ENCODE measurements around the gene APOC1.
"Not testable (repeated sequence)": the region's sequence is repeated elsewhere in the genome, so short reads cannot be mapped to it uniquely, and the experiment has no call there.

Gene APOC1

GRCh38 chr19:44913512-44914432 lies 636 bp upstream of the APOC1 start:
- not testable (repeated sequence) for DNase-seq

- DNase-seq, result no peak
Measured at GRCh38 chr19:44924243-44924725, 9.9 kb downstream of the APOC1 start.

DNA sequence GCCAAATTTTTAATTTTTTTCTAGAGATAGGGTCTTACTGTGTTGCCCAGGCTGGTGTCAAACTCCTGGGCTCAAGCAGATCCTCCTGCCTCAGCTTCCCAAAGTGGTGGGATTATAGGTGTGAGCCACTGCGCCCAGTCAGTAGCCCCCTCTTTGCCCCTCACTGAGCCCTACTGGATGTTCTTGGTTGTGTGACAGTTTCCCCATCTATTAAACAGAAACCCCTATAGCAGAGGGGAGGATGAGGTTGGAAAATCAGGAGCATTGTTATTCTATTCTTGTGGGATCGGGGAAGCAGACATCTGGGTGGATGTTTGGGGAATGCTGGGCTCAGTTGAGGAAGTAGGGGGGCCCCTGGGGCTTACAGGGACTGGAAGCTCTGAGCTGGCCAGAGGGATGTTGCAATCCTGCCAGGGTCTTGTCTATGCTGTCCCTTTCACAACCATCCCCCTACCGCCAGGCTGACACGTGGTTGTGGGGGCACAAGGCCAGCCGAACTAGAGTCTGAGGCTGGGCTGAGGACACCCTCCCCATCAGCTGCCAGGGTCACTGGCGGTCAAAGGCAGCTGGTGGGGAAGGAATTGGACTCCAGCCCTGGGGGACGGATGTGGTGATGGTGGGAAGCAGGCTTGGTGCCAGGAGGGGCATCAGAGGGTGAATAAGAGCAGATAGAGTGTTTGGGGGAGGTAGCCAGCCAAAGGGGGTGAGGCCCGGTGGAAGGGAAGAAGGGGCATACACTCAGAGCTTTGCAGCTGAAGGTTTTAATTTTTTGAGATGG lies 10.9 kb downstream of the APOC1 start:
- no peak for DNase-seq

- not testable (repeated sequence) for DNase-seq
Measured at GRCh38 chr19:44926245-44927077, 12.1 kb downstream of the APOC1 start.

DNA sequence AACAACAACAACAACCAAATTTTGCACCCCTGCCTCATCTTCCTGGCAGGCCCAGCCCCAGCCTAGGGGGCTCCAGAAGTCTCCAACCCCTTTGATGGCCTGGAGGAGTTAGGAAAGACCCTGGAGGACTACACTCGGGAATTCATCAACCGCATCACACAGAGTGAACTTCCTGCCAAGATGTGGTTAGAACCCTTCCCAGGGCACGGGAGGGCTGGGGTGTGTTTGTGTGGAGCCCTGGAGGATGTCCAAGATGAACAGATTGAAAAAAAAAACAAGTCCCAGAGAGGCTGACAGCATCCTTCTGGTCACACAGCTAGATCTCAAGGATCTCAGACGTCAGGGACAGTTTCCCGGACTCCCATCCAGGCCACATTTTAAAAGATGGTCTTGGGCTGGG lies 13.3 kb downstream of the APOC1 start:
- DNase-seq, result no peak

GRCh38 chr19:44930088-44930487 lies 15.7 kb downstream of the APOC1 start:
- no peak for DNase-seq

- no peak for DNase-seq
Measured at GRCh38 chr19:44931541-44931940, 17.1 kb downstream of the APOC1 start.

DNA sequence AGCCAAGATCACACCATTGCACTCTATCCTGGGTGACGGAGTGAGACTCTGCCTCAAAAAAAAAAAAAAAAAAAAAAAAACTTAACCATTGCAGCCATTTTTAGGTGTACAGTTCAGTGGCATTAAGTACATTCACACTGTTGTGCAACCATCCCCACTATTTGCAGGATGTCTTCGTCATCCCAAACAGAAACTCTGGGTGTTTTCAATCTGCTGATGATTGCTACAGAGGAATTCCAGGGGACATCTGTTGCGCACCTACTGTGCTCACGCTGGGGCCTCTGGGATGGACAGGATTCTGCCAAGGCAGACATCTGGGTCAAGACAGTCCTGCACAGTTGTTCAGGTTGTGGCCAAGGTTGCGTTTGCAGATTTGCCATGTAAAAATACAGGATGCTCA lies 25.3 kb downstream of the APOC1 start:
- no peak for DNase-seq

GRCh38 chr19:44942067-44942571 lies 27.7 kb downstream of the APOC1 start, which contains the start of gene APOC4:
Gene APOC4, plus strand, starts transcription at chr19:44942237. Its CDS starts 41 bp downstream, at chr19:44942278.
- no peak for DNase-seq

DNA sequence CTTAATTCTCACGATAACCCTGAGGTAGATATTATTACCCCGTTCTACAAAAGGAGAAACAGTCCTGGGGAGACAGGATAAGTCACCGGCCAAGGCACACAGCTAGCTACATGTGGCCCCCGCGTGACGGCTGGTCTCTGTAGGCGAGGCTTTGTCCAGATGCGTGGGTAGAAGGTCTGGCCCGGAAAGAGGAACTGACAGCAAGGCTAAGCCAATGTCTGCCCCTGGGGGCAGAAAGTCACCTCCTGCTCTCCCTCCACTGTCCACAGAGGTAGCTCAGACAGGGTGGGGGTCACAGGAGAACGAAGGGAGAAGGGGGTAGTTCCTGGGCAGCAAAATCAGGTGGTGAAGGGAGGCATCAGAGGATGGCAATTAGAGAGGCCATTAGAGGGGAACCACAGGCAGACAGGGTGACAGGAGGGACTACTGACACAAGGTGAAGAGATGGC lies 29.4 kb downstream of the APOC1 start:
- DNase-seq, result no peak

- no peak for DNase-seq
Measured at GRCh38 chr19:44947041-44947581, 32.7 kb downstream of the APOC1 start.

- no peak for DNase-seq
Measured at GRCh38 chr19:44948237-44948636, 33.8 kb downstream of the APOC1 start.

- no peak for DNase-seq
Measured at GRCh38 chr19:44948763-44949374, 34.5 kb downstream of the APOC1 start.

DNA sequence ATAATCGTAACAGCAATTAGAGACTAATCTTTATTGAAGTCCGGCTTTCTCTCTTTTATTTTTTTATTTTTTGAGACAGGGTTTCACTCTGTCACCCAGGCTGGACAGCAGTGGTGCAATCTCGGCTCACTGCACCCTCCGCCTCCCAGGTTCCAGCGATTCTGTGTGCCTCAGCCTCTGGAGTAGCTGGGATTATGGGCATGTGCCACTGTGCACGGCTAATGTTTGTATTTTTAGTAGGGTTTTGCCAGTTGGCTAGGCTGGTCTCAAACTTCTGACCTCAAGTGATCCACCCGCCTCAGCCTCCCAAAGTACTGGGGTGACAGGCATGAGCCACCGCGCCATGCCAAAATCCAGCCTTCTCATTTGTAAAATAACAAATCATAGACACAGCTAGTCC lies 35.1 kb downstream of the APOC1 start:
- no peak for DNase-seq

DNA sequence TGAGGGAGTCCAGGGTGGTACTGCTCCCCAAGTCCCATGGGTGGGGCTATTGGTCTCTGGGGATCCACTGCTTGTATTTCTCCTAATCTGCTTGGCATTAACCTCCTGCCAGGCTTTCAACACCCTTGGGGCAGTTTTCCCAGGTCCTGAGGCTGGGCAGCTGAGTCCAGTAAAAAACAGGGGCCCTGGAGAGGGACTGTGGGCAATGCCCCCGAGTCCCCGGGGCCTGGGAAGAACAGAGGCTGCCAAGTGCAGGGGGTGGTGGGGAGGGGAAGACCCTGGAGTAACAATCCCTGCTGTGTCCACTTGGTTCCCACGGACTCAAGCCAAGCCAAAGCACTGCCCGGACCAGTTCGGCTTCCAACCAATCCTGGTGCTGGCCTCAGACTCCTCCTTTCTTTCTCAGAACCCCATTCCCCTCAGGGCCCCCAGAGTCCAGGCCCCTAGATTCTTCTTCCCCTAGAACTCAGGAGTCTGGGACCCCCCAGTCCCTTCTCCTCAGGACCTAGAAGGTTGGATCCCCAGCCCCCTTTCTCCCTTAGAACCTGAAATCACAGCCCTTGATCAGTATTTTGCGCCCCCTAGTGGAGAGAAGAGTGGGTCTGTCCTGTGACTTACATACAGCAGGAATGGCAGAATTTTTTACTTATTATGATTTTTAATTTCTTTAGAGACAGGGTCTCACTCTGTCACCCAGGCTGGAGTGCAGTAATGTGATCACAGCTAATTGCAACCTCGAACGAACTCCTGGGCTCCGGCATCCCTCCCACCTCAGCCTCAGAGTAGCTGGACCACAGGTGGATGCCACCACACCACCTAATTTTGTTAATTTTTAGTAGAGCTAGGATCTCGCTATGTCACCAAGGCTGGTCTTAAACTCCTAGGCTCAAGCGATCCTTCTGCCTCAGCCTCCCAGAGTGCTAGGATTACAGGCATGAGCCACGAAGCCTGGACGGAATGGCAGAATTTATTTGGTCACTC lies 37.1 kb downstream of the APOC1 start:
- peak; percentile 82 for DNase-seq

GRCh38 chr19:44954278-44954648 lies 39.9 kb downstream of the APOC1 start:
- DNase-seq, result no peak

- peak; percentile 97 for DNase-seq
Measured at GRCh38 chr19:44954649-44955504, 40.5 kb downstream of the APOC1 start, which contains the start of gene CLPTM1. Gene CLPTM1, plus strand, starts transcription at chr19:44955380. Its CDS starts 16 bp downstream, at chr19:44955396.

- no peak for DNase-seq
Measured at GRCh38 chr19:44955505-44956439, 41.4 kb downstream of the APOC1 start.

Measured in CD4-positive, alpha-beta T cell treated with Interleukin-10 for 1 hour (primary cell).